ENCODE measurements around the gene FAM216B. TPM values are rescaled to one million over a fixed set of nuclear protein-coding genes. Genes with fewer than 3 reads are reported as not detected.

The FAM216B gene
- polyA plus RNA-seq, 1 experiment: 0.02 TPM

DNA sequence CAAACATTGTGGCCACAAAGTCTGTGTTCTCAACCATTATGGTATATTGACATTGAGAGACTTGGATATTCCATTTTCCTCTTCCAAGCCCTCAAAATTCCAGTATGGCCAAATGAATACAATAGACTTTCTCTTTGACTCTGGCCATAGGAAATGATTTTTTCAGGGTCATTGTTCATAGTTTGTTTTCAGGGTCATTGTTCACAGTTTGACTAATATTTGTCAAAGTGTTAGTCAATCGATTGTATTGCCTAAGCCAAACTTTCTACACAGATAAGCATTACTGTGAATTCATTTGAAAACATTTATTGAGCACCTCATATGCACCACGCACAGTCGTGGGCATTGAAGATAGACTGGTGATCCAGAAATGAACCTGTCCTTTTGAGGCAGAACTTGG lies 22.9 kb upstream of the FAM216B start:
- TF ChIP-seq, protein P1, sequence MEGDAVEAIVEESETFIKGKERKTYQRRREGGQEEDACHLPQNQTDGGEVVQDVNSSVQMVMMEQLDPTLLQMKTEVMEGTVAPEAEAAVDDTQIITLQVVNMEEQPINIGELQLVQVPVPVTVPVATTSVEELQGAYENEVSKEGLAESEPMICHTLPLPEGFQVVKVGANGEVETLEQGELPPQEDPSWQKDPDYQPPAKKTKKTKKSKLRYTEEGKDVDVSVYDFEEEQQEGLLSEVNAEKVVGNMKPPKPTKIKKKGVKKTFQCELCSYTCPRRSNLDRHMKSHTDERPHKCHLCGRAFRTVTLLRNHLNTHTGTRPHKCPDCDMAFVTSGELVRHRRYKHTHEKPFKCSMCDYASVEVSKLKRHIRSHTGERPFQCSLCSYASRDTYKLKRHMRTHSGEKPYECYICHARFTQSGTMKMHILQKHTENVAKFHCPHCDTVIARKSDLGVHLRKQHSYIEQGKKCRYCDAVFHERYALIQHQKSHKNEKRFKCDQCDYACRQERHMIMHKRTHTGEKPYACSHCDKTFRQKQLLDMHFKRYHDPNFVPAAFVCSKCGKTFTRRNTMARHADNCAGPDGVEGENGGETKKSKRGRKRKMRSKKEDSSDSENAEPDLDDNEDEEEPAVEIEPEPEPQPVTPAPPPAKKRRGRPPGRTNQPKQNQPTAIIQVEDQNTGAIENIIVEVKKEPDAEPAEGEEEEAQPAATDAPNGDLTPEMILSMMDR (IDR thresholded peaks at IDR 0.05; ENCODE audit: low read depth, low read length): no peak
- H3K27ac ChIP-seq (ENCODE audit: low read depth, low read length): no peak overlapping the region
- no peaks in the 10 kb centered on the region for H3K9me3 ChIP-seq (ENCODE audit: control insufficient read depth, insufficient read depth, low read length)
- POLR2A ChIA-PET: no interaction called here
- no peak overlapping the region for H3K4me3 ChIP-seq (ENCODE audit: low read depth, low read length)
- CTCF ChIA-PET: no interaction called here
- no peak for DNase-seq (ENCODE audit: low read depth, low spot score)
- no peaks in the 10 kb centered on the region for H3K27me3 ChIP-seq (ENCODE audit: control insufficient read depth, insufficient read depth, low read length)

DNA sequence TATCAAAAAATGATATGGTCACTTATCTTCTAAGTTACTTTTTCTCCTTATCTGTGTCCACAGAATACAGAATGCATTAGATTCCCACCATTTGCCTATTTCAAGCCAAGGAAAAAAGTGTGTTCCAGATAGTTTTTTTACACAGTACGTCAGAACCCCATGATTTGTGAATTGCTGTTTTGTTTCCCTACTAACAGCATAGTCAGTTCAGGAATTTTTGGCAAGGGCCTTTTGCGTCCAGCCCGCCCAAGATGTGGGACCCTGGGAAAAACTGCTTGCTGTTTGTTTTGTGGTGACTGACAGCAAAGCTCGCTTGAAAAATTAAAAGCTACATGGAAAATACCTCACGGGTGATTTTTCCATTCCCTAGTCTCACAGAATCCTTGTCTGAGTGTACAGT lies 20.4 kb upstream of the FAM216B start:
- no peaks in the 10 kb centered on the region for H3K9me3 ChIP-seq (ENCODE audit: control insufficient read depth, insufficient read depth, low read length)
- no peaks in the 10 kb centered on the region for H3K27me3 ChIP-seq (ENCODE audit: control insufficient read depth, insufficient read depth, low read length)
- no peak overlapping the region for H3K4me3 ChIP-seq (ENCODE audit: low read depth, low read length)
- no peak for DNase-seq (ENCODE audit: low read depth, low spot score)
- TF ChIP-seq, protein P1 (IDR thresholded peaks at IDR 0.05; ENCODE audit: low read depth, low read length): no peak
- H3K27ac ChIP-seq (ENCODE audit: low read depth, low read length): no peak overlapping the region
- ChIA-PET CTCF (no interaction called here), POLR2A (no interaction called here)

DNA sequence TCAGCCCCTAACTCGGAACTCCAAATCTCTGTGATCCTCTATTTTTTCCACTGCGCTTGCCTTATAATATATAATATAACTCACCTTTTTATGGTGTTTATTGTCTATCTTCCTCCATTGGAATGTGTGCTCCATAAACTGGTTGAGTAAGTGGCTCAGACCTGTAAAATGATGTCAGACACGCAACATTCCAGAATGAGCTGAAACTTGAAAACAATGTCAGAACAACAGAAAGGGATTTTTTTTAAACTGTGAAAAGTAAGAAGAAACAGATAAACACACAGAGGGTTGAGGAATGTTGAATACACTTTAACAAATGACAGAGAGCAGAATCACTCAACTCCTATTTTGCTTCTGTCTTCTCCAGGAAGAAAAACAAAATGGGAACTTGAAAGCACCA lies 19.1 kb upstream of the FAM216B start:
- H3K4me3 ChIP-seq (ENCODE audit: low read depth, low read length): no peak overlapping the region
- H3K27ac ChIP-seq (ENCODE audit: low read depth, low read length): no peak overlapping the region
- H3K27me3 ChIP-seq (ENCODE audit: control insufficient read depth, insufficient read depth, low read length): no peaks in the 10 kb centered on the region
- POLR2A ChIA-PET: no interaction called here
- CTCF ChIA-PET: no interaction called here
- TF ChIP-seq, protein P1 (IDR thresholded peaks at IDR 0.05; ENCODE audit: low read depth, low read length): no peak
- no peaks in the 10 kb centered on the region for H3K9me3 ChIP-seq (ENCODE audit: control insufficient read depth, insufficient read depth, low read length)
- DNase-seq (ENCODE audit: low read depth, low spot score): no peak

DNA sequence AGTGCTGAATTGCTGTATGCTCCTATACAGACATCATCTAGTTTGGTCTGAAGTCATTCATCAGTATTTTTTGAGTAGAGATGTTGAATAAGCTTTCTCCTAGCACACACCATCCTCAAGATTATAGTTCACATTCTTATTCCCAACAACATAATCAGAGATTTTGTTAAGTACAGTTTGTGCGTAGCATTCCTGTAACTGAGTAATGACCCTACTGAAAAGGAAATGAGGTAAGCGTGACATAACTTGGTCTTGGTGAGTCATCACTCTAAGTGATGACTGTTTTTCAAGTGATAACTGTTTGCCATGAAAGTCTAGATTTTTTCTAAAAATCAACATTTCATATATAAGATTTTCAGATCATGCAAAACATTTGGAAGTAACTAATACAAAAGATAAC lies 18.5 kb upstream of the FAM216B start:
- Histone ChIP-seq H3K27ac (ENCODE audit: low read depth, low read length) (no peak overlapping the region), H3K4me3 (ENCODE audit: low read depth, low read length) (no peak overlapping the region), H3K27me3 (ENCODE audit: control insufficient read depth, insufficient read depth, low read length) (no peaks in the 10 kb centered on the region), H3K9me3 (ENCODE audit: control insufficient read depth, insufficient read depth, low read length) (no peaks in the 10 kb centered on the region)
- POLR2A ChIA-PET: interaction anchor here (0.7 kb wide), 1 partner anchor 261 kb away, joined by 3 read pairs; the partner anchor contains the start of gene DNAJC15
- peak; percentile 57 for DNase-seq (ENCODE audit: low read depth, low spot score)
- TF ChIP-seq, protein P1 (IDR thresholded peaks at IDR 0.05; ENCODE audit: low read depth, low read length): no peak
- CTCF ChIA-PET: no interaction called here

DNA sequence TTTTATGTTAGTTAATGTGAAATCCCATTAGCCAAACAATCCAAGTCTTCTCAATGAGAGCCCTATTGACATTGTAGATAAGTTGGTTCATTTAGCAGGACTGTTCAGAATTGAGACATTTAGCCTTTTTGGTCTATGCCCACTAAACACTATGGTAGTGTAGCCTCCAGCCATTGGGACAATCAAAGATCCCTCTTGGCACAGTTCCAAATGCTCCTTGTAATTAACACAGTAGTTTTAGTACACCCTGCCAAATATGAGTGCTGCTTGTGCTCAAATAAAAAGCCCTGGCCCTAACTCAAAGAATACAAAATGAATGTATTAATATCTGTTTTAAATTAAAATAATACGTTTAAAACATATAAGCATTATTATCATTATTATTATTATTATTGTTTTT lies 15.4 kb upstream of the FAM216B start:
- no peak for DNase-seq (ENCODE audit: low read depth, low spot score)
- Histone ChIP-seq H3K27me3 (ENCODE audit: control insufficient read depth, insufficient read depth, low read length) (no peaks in the 10 kb centered on the region), H3K4me3 (ENCODE audit: low read depth, low read length) (no peak overlapping the region), H3K27ac (ENCODE audit: low read depth, low read length) (no peak overlapping the region), H3K9me3 (ENCODE audit: control insufficient read depth, insufficient read depth, low read length) (no peaks in the 10 kb centered on the region)
- ChIA-PET POLR2A (no interaction called here), CTCF (no interaction called here)
- TF ChIP-seq, protein P1 (IDR thresholded peaks at IDR 0.05; ENCODE audit: low read depth, low read length): no peak
